H1 (cell line): Measurements from ENCODE around the gene ENO4. TPM values are rescaled to one million over a fixed set of nuclear protein-coding genes. Genes with fewer than 3 reads are reported as not detected.

Experiments used
- CTCF ChIA-PET: fragments of 300-600 bp; sonication (Branson Sonifier 250); formaldehyde crosslinking; loops from one replicate; lab custom pipeline; 2021; ENCODE audit not compliant: partially characterized antibody; lab: Charles Lee
- POLR2A ChIA-PET: fragments of 300-600 bp; sonication (Branson Sonifier 250); formaldehyde crosslinking; loops from one replicate; lab custom pipeline; 2021; ENCODE audit warnings: inconsistent platforms; ENCODE audit not compliant: partially characterized antibody; lab: Charles Lee
- DNase-seq, 2 experiments: peaks; one replicate each; pipeline versions ENCODE4 v3.0.0 to v3.0.0-alpha.2; 2010 to 2022; ENCODE audit warnings: low spot score in 2 of 2, low read depth in 1 of 2, mixed read lengths in 1 of 2
- FAIRE-seq: peaks from 2 replicates; lab custom pipeline; 2011; peaks lifted over from hg19 to GRCh38; lab: Jason Lieb, UNC
- H2AFZ ChIP-seq: 2 replicates; pipeline ENCODE4 v1.8.1; 2012; ENCODE audit warnings: low read length, inconsistent platforms
- H2AK5ac ChIP-seq: 2 replicates; pipeline ENCODE4 v1.6.1; 2013; ENCODE audit warnings: low read depth, low read length
- H2BK120ac ChIP-seq: replicated peaks from 2 replicates; pipeline ENCODE3; 2013; ENCODE audit warnings: low read depth, low read length, inconsistent platforms
- H2BK12ac ChIP-seq: 2 replicates; pipeline ENCODE4 v1.6.1; 2013; ENCODE audit warnings: low read depth, low read length
- H2BK15ac ChIP-seq: 2 replicates; pipeline ENCODE4 v1.6.1; 2013; ENCODE audit warnings: low read length
- H2BK20ac ChIP-seq: 2 replicates; pipeline ENCODE4 v1.6.1; 2013; ENCODE audit warnings: low read length
- H2BK5ac ChIP-seq: 2 replicates; pipeline ENCODE4 v1.6.1; 2013; ENCODE audit warnings: low read depth, low read length
- H3K14ac ChIP-seq: 2 replicates; pipeline ENCODE4 v1.6.1; 2013; ENCODE audit warnings: inconsistent platforms; ENCODE audit not compliant: insufficient read length
- H3K18ac ChIP-seq: 2 replicates; pipeline ENCODE4 v1.6.1; 2013; ENCODE audit warnings: low read length; ENCODE audit errors: extremely low read depth
- H3K23ac ChIP-seq: 2 replicates; pipeline ENCODE4 v1.6.1; 2013; ENCODE audit warnings: inconsistent platforms; ENCODE audit not compliant: insufficient read length
- H3K23me2 ChIP-seq: 2 replicates; pipeline ENCODE4 v1.6.1; 2013; ENCODE audit warnings: low read depth, low read length
- H3K27ac ChIP-seq: 2 replicates; pipeline ENCODE4 v1.6.1; 2011; ENCODE audit warnings: low read depth, low read length, inconsistent platforms
- H3K27me3 ChIP-seq, 4 experiments: replicated peaks in 1 of 4; 1 replicate in 1 of 4; 2 replicates in 3 of 4; pipeline versions ENCODE4 v1.6.1 to v1.8.1; 2011 to 2013; ENCODE audit warnings: low read length in 3 of 4, mild to moderate bottlenecking in 3 of 4, inconsistent platforms in 2 of 4, mixed read lengths in 2 of 4, moderate library complexity in 1 of 4; ENCODE audit not compliant: control insufficient read depth in 3 of 4, insufficient read depth in 3 of 4; ENCODE audit errors: extremely low read depth in 1 of 4
- H3K36me3 ChIP-seq, 4 experiments: 2 replicates each; pipeline versions ENCODE4 v1.6.1 to v1.8.1; 2011 to 2013; ENCODE audit warnings: mild to moderate bottlenecking in 4 of 4, low read length in 3 of 4, moderate library complexity in 2 of 4, control low read depth in 1 of 4, inconsistent platforms in 1 of 4; ENCODE audit not compliant: insufficient read depth in 4 of 4, control insufficient read depth in 2 of 4
- H3K4ac ChIP-seq: replicated peaks from 2 replicates; pipeline ENCODE3; 2013; ENCODE audit warnings: low read length, low read depth, mixed read lengths, inconsistent platforms; ENCODE audit not compliant: insufficient read length
- H3K4me1 ChIP-seq, 4 experiments: replicated peaks in 1 of 4; 1 replicate in 1 of 4; 2 replicates in 3 of 4; pipeline versions ENCODE4 v1.6.1 to v1.8.1; 2011 to 2013; ENCODE audit warnings: low read length in 3 of 4, inconsistent platforms in 2 of 4, mixed read lengths in 1 of 4; ENCODE audit not compliant: insufficient read depth in 4 of 4, control insufficient read depth in 3 of 4
- H3K4me2 ChIP-seq, 2 experiments: 2 replicates each; pipeline versions ENCODE4 v1.6.1 to v1.8.1; 2011 to 2013; ENCODE audit warnings: low read depth in 2 of 2, low read length in 2 of 2, control low read depth in 1 of 2, inconsistent platforms in 1 of 2, mild to moderate bottlenecking in 1 of 2; ENCODE audit not compliant: insufficient read depth in 1 of 2
- H3K4me3 ChIP-seq, 4 experiments: fragments of 200-600, 300-600 bp in 1 of 4; sonication (generic), shearing (Covaris generic), sonication (Bioruptor Twin) in 1 of 4; 2 replicates each; pipeline versions ENCODE4 v1.5.1 to v1.8.1; 2011 to 2016; ENCODE audit warnings: low read length in 4 of 4, low read depth in 3 of 4, control low read depth in 2 of 4, inconsistent platforms in 2 of 4, mild to moderate bottlenecking in 2 of 4, mixed read lengths in 1 of 4, moderate library complexity in 1 of 4; ENCODE audit not compliant: insufficient read depth in 2 of 4; ENCODE audit errors: extremely low read depth in 1 of 4
- H3K56ac ChIP-seq: replicated peaks from 2 replicates; pipeline ENCODE3; 2013; ENCODE audit warnings: low read depth, mild to moderate bottlenecking, mixed read lengths, low read length, inconsistent platforms; ENCODE audit not compliant: insufficient read length
- H3K79me1 ChIP-seq: 2 replicates; pipeline ENCODE4 v1.6.1; 2013; ENCODE audit warnings: low read depth, low read length, control low read depth
- H3K79me2 ChIP-seq, 2 experiments: 2 replicates each; pipeline versions ENCODE4 v1.6.1 to v1.8.1; 2012 to 2013; ENCODE audit warnings: low read length in 2 of 2, mild to moderate bottlenecking in 2 of 2, inconsistent platforms in 1 of 2; ENCODE audit not compliant: insufficient read depth in 2 of 2, control insufficient read depth in 1 of 2
- H3K9ac ChIP-seq, 4 experiments: replicated peaks in 1 of 4; 1 replicate in 1 of 4; 2 replicates in 3 of 4; pipeline versions ENCODE4 v1.6.1 to v1.8.1; 2011 to 2013; ENCODE audit warnings: low read depth in 3 of 4, low read length in 3 of 4, control low read depth in 2 of 4, mild to moderate bottlenecking in 2 of 4, moderate library complexity in 2 of 4, inconsistent platforms in 1 of 4; ENCODE audit errors: extremely low read depth in 1 of 4
- H3K9me3 ChIP-seq, 2 experiments: 2 replicates each; pipeline versions ENCODE4 v1.6.1 to v1.8.1; 2012 to 2013; ENCODE audit warnings: mild to moderate bottlenecking in 2 of 2, moderate library complexity in 2 of 2, control low read depth in 1 of 2, inconsistent platforms in 1 of 2, low read depth in 1 of 2, low read length in 1 of 2, mixed read lengths in 1 of 2; ENCODE audit not compliant: insufficient read depth in 2 of 2
- H4K20me1 ChIP-seq, 2 experiments: replicated peaks in 1 of 2; 2 replicates each; pipeline versions ENCODE3 to v1.8.1; 2011 to 2013; ENCODE audit warnings: inconsistent platforms in 2 of 2, low read length in 2 of 2, mild to moderate bottlenecking in 1 of 2; ENCODE audit not compliant: insufficient read depth in 2 of 2, control insufficient read depth in 1 of 2
- H4K5ac ChIP-seq: 2 replicates; pipeline ENCODE4 v1.6.1; 2013; ENCODE audit warnings: low read length, low read depth, mixed read lengths, inconsistent platforms; ENCODE audit not compliant: insufficient read length
- H4K8ac ChIP-seq: 2 replicates; pipeline ENCODE4 v1.8.0; 2013; ENCODE audit warnings: mild to moderate bottlenecking, moderate library complexity, low read length, inconsistent platforms; ENCODE audit not compliant: insufficient read depth; ENCODE audit errors: extremely low read depth
- H4K91ac ChIP-seq: replicated peaks from 2 replicates; pipeline ENCODE3; 2013; ENCODE audit warnings: low read length, mixed read lengths, inconsistent platforms; ENCODE audit not compliant: insufficient read length
- ATF2 ChIP-seq: IDR thresholded peaks from 2 replicates; pipeline ENCODE4 v1.6.1; 2012; ENCODE audit warnings: low read length, inconsistent platforms
- CHD1 ChIP-seq: IDR thresholded peaks from 2 replicates; pipeline ENCODE4 v1.6.1; 2012; ENCODE audit warnings: low read depth, low read length, improper control_type of control experiment
- CTCF ChIP-seq, 3 experiments: IDR thresholded peaks; 1 replicate in 2 of 3; 2 replicates in 1 of 3; pipeline versions ENCODE4 v1.5.1 to v1.6.1; 2011; ENCODE audit warnings: low read length in 3 of 3, mild to moderate bottlenecking in 3 of 3, inconsistent platforms in 2 of 3, low read depth in 1 of 3, moderate library complexity in 1 of 3; ENCODE audit not compliant: insufficient read depth in 1 of 3; ENCODE audit errors: control extremely low read depth in 1 of 3
- HDAC6 ChIP-seq: IDR thresholded peaks from one replicate; pipeline ENCODE4 v1.7.1; 2012; ENCODE audit warnings: low read depth, mild to moderate bottlenecking, inconsistent platforms, low read length, moderate library complexity
- JUN ChIP-seq: IDR thresholded peaks from 2 replicates; pipeline ENCODE4 v1.6.1; 2011; ENCODE audit warnings: low read depth, mild to moderate bottlenecking, improper control_type of control experiment, low read length
- POLR2A ChIP-seq, 2 experiments: IDR thresholded peaks; 1 replicate in 1 of 2; 2 replicates in 1 of 2; pipeline ENCODE4 v1.6.1; 2011; ENCODE audit warnings: low read depth in 2 of 2, low read length in 2 of 2, mild to moderate bottlenecking in 2 of 2; ENCODE audit errors: control extremely low read depth in 1 of 2
- POLR2AphosphoS5 ChIP-seq: IDR thresholded peaks from 2 replicates; pipeline ENCODE4 v1.6.1; 2011; ENCODE audit warnings: low read depth, low read length
- POU5F1 ChIP-seq: IDR thresholded peaks from 2 replicates; pipeline ENCODE4 v1.6.1; 2011; ENCODE audit warnings: low read depth, mild to moderate bottlenecking, low read length, moderate library complexity
- TAF1 ChIP-seq: IDR thresholded peaks from 2 replicates; pipeline ENCODE4 v1.6.1; 2011; ENCODE audit warnings: mild to moderate bottlenecking, low read depth, low read length
- TCF12 ChIP-seq: IDR thresholded peaks from 2 replicates; pipeline ENCODE4 v1.6.1; 2011; ENCODE audit warnings: low read depth, mild to moderate bottlenecking, low read length
- WGBS, 2 experiments: shearing (Covaris generic) in 1 of 2; methylation state at CpG; one replicate each; pipeline versions ENCODE4 v1.1.6 to v1.1.7; 2013 to 2015; ENCODE audit warnings: low lambda C conversion rate in 2 of 2, mixed read lengths in 2 of 2, inconsistent platforms in 1 of 2, low coverage in 1 of 2, missing lambda C conversion rate in 1 of 2; ENCODE audit not compliant: insufficient replicate concordance in 2 of 2, insufficient coverage in 1 of 2, insufficient read length in 1 of 2; ENCODE audit errors: extremely low coverage in 1 of 2, missing lambda C conversion rate in 1 of 2; 5-methylcytosine and 5-hydroxymethylcytosine counted together
- polyA plus RNA-seq, 7 experiments: library from polyadenylated mRNA; depleted of rRNA in 3 of 7; stranded (reverse) in 5 of 7; unstranded in 2 of 7; fragments of >200 nt in 5 of 7; fragments of 200-250 nt in 2 of 7; gene quantifications; 1 replicate in 5 of 7; 2 replicates in 1 of 7; 4 replicates in 1 of 7; pipeline versions ENCODE4 v1.2.1 to v1.2.3, GENCODE V29; 2011 to 2013; ENCODE audit warnings: missing spikeins in 2 of 7, mixed read lengths in 2 of 7
- total RNA-seq: library from RNA; stranded (reverse); fragmentation: NEBNext Ultra II Directional; extraction: Animal tissue kit (Norgen Biotek cat#: 25700); gene quantifications from 2 replicates; pipeline ENCODE4 v1.2.1, GENCODE V29; 2021

Gene ENO4
- total and polyA plus RNA-seq, 2 of the 8 experiments (the other 6 are each of a cell fraction or from before 2014, with no cell fraction given), result 0.77 TPM; not detected in 1

- no peak overlapping the region for H3K9ac ChIP-seq
- no peak overlapping the region for H4K5ac ChIP-seq
- WGBS, 2 experiments, result 88% methylated on average over 3 of the region's 3 CpGs; no CpG with 5 or more reads in 1 of the 2 experiments
- DNase-seq (no peak), FAIRE-seq (no peak)
- no peak overlapping the region for H3K4me3 ChIP-seq
- H4K91ac ChIP-seq, result no peak overlapping the region
- no peaks in the 10 kb centered on the region for H3K79me2 ChIP-seq
- H3K18ac ChIP-seq, result 0 out of 2 replicates have a peak overlapping the region, but pooled peaks have one; percentile 48
- H3K27me3 ChIP-seq, result no peaks in the 10 kb centered on the region
- no peak overlapping the region for H3K4ac ChIP-seq
- no peak overlapping the region for H2BK20ac ChIP-seq
- no peak overlapping the region for H4K8ac ChIP-seq
- no peak overlapping the region for H3K27ac ChIP-seq
- H3K4me2 ChIP-seq, result no peak overlapping the region
- peak overlapping the region; percentile 25 for H2AK5ac ChIP-seq
- H3K23ac ChIP-seq, result no peak overlapping the region
- ChIA-PET CTCF (interaction anchor here (0.9 to 1.8 kb wide), 6 partner anchors 10 to 269 kb away, joined by 3 to 7 read pairs (median 4); no protein-coding TSS in a partner anchor), POLR2A (interaction anchor here (0.8 to 1.3 kb wide), 3 partner anchors 15 to 62 kb away, joined by 3 to 4 read pairs (median 3); no protein-coding TSS in a partner anchor)
- H2BK12ac ChIP-seq, result 0 out of 2 replicates have a peak overlapping the region, but pooled peaks have one; percentile 28
- H2BK15ac ChIP-seq, result 0 out of 2 replicates have a peak overlapping the region, but pooled peaks have one; percentile 37
- H3K79me1 ChIP-seq, result no peaks in the 10 kb centered on the region
- H3K56ac ChIP-seq, result no peak overlapping the region
- no peaks in the 10 kb centered on the region; the same call in 1 of the 2 replicates for H3K23me2 ChIP-seq
- no peaks in the 10 kb centered on the region for H3K9me3 ChIP-seq
- H2BK5ac ChIP-seq, result peak overlapping the region; percentile 41; the same call in 1 of the 2 replicates
- H2BK120ac ChIP-seq, result no peak overlapping the region
- no peak overlapping the region for H3K14ac ChIP-seq
- H4K20me1 ChIP-seq, result no peaks in the 10 kb centered on the region
- no peaks in the 10 kb centered on the region for H3K36me3 ChIP-seq
- H2AFZ ChIP-seq, result no peak overlapping the region
- H3K4me1 ChIP-seq, result peaks cover 6 to 10% (median 7%) of the 10 kb centered on the region in 4 experiments; a peak in 6 of 7 replicates
- TF ChIP-seq HDAC6, result no peak
- TF ChIP-seq TAF1, result no peak
- TF ChIP-seq CHD1, result no peak
- TF ChIP-seq CTCF (IDR thresholded peaks at IDR 0.05; ENCODE audit: control extremely low read depth in 1 of 3, insufficient read depth in 1 of 3, low read depth in 1 of 3, low read length in 3 of 3), result no peak
- no peak for TF ChIP-seq POU5F1
- no peak for TF ChIP-seq ATF2
- TF ChIP-seq TCF12, result no peak
- no peak for TF ChIP-seq POLR2AphosphoS5
- no peak for TF ChIP-seq JUN
- no peak for TF ChIP-seq POLR2A (IDR thresholded peaks at IDR 0.05; ENCODE audit: control extremely low read depth in 1 of 2, low read depth in 2 of 2, low read length in 2 of 2)
Observed at GRCh38 chr10:116889066-116889465, 39.8 kb downstream of the ENO4 start.
